Stimulated activated CD8-positive, alpha-beta memory T cell treated with anti-CD3 and anti-CD28 coated beads, Interleukin-7, amount 100 ng/mL, for 1 hour (primary cell): ENCODE data around the gene HES2.
A peak's percentile ranks its signal among the peaks of the same experiment; 100 is the strongest.
"Not testable (repeated sequence)": the region's sequence is repeated elsewhere in the genome, so short reads cannot be mapped to it uniquely, and the experiment has no call there.

Experiments used
- DNase-seq, 2 donors: peaks; one replicate each; pipeline ENCODE4 v3.0.0-alpha.2; 2020; ENCODE audit warnings: low read depth in 2 of 2

The HES2 gene

GRCh38 chr1:6437012-6437700, 17.4 kb upstream of the HES2 start:
- not testable (repeated sequence) for DNase-seq

- not testable (repeated sequence) for DNase-seq
Observed at GRCh38 chr1:6436277-6436676, 16.6 kb upstream of the HES2 start.

GRCh38 chr1:6435547-6435946, 15.8 kb upstream of the HES2 start:
- no peak for DNase-seq

- DNase-seq, result no peak
Observed at GRCh38 chr1:6435129-6435528, 15.4 kb upstream of the HES2 start.

- DNase-seq, result no peak
Observed at GRCh38 chr1:6434186-6434585, 14.5 kb upstream of the HES2 start.

GRCh38 chr1:6431645-6432579, 12.2 kb upstream of the HES2 start:
- not testable (repeated sequence) for DNase-seq

- DNase-seq, result not testable (repeated sequence)
Observed at GRCh38 chr1:6429660-6430411, 10.1 kb upstream of the HES2 start.

GRCh38 chr1:6428453-6428852, 8.7 kb upstream of the HES2 start:
- not testable (repeated sequence) for DNase-seq

- no peak for DNase-seq
Observed at GRCh38 chr1:6427441-6428390, 8.0 kb upstream of the HES2 start.

- no peak for DNase-seq
Observed at GRCh38 chr1:6426972-6427350, 7.2 kb upstream of the HES2 start.

- no peak for DNase-seq
Observed at GRCh38 chr1:6426277-6426971, 6.7 kb upstream of the HES2 start.

GRCh38 chr1:6425658-6426057, 5.9 kb upstream of the HES2 start:
- no peak for DNase-seq

GRCh38 chr1:6424619-6425593, 5.2 kb upstream of the HES2 start, which contains the start of gene ESPN:
TSS of gene ESPN (plus strand) at chr1:6424776. CDS start at chr1:6424956, 180 bp downstream.
- no peak for DNase-seq

- no peak for DNase-seq
Observed at GRCh38 chr1:6424000-6424565, 4.4 kb upstream of the HES2 start.

GRCh38 chr1:6423321-6423999, 3.7 kb upstream of the HES2 start:
- peak; percentile 34 to 60 for DNase-seq

- DNase-seq, result no peak
Observed at GRCh38 chr1:6421266-6421665, 1.5 kb upstream of the HES2 start.

- DNase-seq, result no peak
Observed at GRCh38 chr1:6420454-6421042, 829 bp upstream of the HES2 start.

- no peak for DNase-seq
Observed at GRCh38 chr1:6419397-6419803, 319 bp downstream of the HES2 start.
